A549 (cell line): ENCODE data around the gene PRR20D.
"Not testable (repeated sequence)": the region's sequence is repeated elsewhere in the genome, so short reads cannot be mapped to it uniquely, and the experiment has no call there.

Source experiments
- CHD4 ChIP-seq: fragments of 200-600 bp; sonication (generic); IDR thresholded peaks from 2 replicates; pipeline ENCODE4 v1.6.1; 2016; ENCODE audit warnings: antibody characterized with exemption, mild to moderate bottlenecking, borderline replicate concordance
- CTCF ChIP-seq: fragments of >200 bp; sonication (Bioruptor Twin); formaldehyde crosslinking; IDR thresholded peaks from 3 replicates; pipeline ENCODE4 v1.5.1; 2016
- EP300 ChIP-seq, 2 experiments: fragments of >200 bp; sonication (Bioruptor Twin); formaldehyde crosslinking; IDR thresholded peaks; 2 replicates in 1 of 2; 3 replicates in 1 of 2; pipeline ENCODE4 v1.6.1; 2016 to 2017
- FOSL2 ChIP-seq, 2 experiments: fragments of 450-650 bp in 1 of 2; fragments of >200 bp in 1 of 2; sonication (Bioruptor Twin) in 1 of 2; formaldehyde crosslinking; IDR thresholded peaks; 2 replicates each; pipeline versions ENCODE4 v1.5.0 to v1.6.1; 2016 to 2020; ENCODE audit warnings: mild to moderate bottlenecking in 1 of 2, moderate library complexity in 1 of 2
- KDM1A ChIP-seq: fragments of 200-600 bp; sonication (generic); IDR thresholded peaks from 2 replicates; pipeline ENCODE4 v1.6.1; 2016; ENCODE audit warnings: low read depth, mild to moderate bottlenecking
- MAX ChIP-seq: IDR thresholded peaks from 2 replicates; pipeline ENCODE4 v1.6.1; 2012
- POLR2A ChIP-seq: IDR thresholded peaks from 2 replicates; pipeline ENCODE4 v1.6.1; 2012; ENCODE audit warnings: mild to moderate bottlenecking, low read length
- RFX5 ChIP-seq: fragments of 450-650 bp; IDR thresholded peaks from 2 replicates; pipeline ENCODE4 v1.7.1; 2014; ENCODE audit warnings: antibody characterized with exemption, mild to moderate bottlenecking, moderate library complexity
- SMC3 ChIP-seq: fragments of >200 bp; sonication (Bioruptor Twin); formaldehyde crosslinking; IDR thresholded peaks from 3 replicates; pipeline ENCODE4 v1.6.1; 2018; ENCODE audit warnings: inconsistent platforms
- USF2 ChIP-seq: fragments of 450-650 bp; IDR thresholded peaks from 2 replicates; pipeline ENCODE4 v1.6.1; 2014; ENCODE audit warnings: antibody characterized with exemption
- ZFP36 ChIP-seq: fragments of 450-650 bp; IDR thresholded peaks from 2 replicates; pipeline ENCODE4 v1.6.1; 2014; ENCODE audit warnings: borderline replicate concordance; ENCODE audit not compliant: partially characterized antibody

DNA sequence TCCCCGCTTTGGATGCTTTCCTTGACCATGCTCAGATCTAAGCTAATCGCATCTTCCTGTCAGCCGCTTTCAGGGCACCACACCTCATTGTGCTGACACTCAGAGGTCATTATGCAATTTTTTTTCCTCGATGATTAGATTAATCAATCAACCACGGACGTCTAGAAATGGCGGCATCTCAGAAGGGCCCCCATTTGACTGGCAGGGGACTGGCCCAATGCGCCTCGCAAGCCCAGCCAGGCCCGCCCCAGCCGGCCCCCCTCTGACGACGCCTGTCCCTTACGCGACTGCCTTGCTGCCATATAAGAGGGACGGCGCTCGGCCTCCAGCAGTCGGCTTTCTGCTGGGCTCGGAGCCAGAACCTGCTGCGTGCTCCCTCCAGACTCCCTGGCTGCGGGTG, at the start of gene PRR20D:
- not testable (repeated sequence) for TF ChIP-seq ZFP36; USF2; SMC3; RFX5; CHD4; CTCF; KDM1A; POLR2A; MAX; FOSL2 (IDR thresholded peaks at IDR 0.05); FOSL2 (CRISPR knock-in tag; IDR thresholded peaks at IDR 0.05); EP300 (IDR thresholded peaks at IDR 0.05)
